GM21723 (cell line): ENCODE data around the gene ITGAE.
"Not testable (repeated sequence)": the region's sequence is repeated elsewhere in the genome, so short reads cannot be mapped to it uniquely, and the experiment has no call there.

Experiments
- ATAC-seq: cut with Tn5 transposase; IDR thresholded peaks from one replicate; pipeline ENCODE4 v1.9.1; 2021; ENCODE audit warnings: mild to moderate bottlenecking, moderate library complexity; ENCODE audit not compliant: unreplicated experiment

Gene ITGAE

DNA sequence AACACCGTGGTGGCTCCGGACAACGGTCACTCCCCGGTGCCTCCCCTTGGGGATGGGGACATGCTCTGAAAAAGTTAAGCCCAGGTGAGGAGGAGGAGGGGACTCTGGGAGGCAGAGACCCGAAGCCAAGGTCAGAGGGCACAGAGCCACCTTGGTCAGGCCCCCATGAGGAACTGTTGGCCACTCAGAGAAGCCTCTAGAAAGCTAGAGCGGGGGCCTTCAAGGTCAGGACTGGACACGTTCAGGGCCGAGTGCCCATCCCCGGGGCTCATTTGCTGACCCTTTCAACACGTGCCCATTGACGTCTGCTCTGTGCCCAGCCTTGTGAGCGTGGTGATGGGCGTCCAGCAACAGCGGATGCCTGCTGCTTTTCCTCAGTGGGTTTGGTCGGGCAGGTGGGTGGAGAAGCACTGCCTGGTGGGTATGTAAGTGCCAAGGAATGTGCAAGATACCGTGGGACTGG lies 39.0 kb downstream of the ITGAE start:
- ATAC-seq, result no peak

- ATAC-seq, result no peak
Observed at GRCh38 chr17:3761036-3761917, 39.7 kb downstream of the ITGAE start.

DNA sequence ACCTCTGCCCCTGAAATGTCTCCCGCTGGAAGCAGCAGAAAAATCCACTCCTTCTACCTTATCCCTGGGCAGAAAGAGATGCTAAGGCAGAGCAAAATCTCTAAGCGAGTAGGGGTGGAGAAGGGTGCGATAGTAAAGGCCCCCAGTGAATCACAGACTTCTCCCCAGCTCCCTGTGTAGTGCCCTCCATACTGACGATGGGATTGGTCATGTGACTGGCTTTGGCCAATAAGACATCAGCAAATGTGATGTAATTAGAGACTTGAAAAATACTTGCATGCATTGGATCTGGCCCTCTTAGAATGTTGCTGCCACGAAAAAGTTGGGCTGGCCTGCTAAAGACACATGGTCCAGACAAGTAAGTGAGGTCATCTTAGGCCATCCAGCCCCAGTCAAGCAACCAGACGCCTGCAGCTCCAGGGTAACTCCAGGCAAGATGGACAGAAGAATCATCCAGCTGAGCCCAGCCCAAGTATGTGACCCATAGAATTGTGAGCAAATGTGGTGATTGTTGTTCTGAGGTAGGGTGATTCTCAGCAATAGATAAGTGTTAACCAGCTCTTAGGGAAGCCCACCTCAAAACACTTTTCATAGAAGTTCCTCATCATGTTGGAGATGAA lies 41.3 kb downstream of the ITGAE start:
- no peak for ATAC-seq

GRCh38 chr17:3755335-3756030 lies 45.5 kb downstream of the ITGAE start:
- ATAC-seq, result no peak

- ATAC-seq, result no peak
Observed at GRCh38 chr17:3754458-3755334, 46.3 kb downstream of the ITGAE start.

DNA sequence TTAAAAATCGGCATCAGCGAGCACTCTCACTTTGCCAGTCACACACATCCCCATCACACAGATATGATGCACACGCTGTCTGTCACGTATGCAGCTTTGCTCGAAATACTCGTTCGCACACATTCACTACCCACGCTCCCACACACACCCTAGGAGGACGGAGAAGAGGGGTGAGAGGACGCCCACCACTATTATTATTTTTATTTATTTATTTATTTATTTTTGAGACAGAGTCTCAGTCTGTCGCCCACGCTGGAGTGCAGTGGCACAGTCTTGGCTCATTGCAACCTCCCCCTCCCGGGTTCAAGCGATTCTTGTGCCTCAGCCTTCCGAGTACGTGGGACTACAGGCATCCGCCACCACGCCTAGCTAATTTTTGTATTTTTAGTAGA lies 46.9 kb downstream of the ITGAE start:
- ATAC-seq, result no peak

- no peak for ATAC-seq
Observed at GRCh38 chr17:3753624-3754023, 47.4 kb downstream of the ITGAE start.

DNA sequence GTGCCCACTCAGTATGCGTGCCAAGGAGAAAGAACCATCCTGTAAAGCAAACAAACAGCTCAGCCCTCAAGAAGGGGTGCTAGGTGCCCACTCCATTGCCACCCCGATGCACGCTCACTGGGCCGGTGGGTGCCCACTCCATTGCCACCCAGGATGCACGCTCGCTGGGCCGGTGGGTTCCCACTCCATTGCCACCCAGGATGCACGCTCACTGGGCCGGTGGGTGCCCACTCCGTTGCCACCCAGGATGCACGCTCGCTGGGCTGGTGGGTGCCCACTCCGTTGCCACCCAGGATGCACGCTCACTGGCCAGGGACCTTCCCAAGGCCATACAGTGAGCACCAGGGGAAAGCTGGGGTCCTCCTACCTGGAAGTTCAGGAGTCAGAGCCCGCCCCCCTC lies 49.2 kb downstream of the ITGAE start:
- ATAC-seq, result no peak

- no peak for ATAC-seq
Observed at GRCh38 chr17:3750926-3751325, 50.1 kb downstream of the ITGAE start.

DNA sequence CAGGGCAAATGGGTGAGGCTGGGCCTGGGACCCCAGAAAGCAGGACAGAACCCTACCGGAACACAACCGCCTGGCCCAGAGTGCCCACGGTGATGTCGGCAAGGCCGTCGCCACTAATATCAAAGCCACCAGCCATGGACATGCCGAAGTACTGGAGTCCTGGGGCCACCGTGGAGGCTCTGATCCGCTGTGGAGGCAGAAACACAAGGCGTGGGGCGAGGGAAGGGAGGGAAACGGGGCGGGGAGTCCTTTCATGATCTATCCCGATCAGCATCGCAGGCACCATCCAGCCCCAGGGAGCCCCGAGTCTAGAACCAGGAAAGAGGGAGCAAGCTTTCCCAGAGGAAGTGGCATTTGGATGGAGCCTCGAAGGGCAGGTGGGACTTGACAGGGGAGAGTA lies 50.7 kb downstream of the ITGAE start:
- no peak for ATAC-seq

DNA sequence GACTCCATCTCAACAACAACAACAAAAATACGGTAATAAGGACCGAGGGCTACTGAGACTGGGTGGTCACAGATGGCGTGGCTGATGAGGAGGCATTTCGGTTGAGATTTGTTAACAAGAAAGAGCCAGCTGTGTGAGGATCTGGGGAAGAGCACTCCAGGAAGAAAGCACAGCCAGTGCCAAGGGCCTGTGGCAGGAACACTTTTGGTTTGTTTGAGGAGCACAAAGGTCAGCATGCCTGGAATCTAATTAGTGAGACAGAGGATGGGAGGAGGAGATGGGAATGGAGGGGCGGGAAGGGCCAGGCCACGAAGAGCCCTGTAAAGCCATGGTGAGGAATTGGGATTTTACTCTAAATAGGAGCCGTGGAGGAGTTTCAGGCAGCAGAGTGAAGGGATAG lies 52.4 kb downstream of the ITGAE start:
- ATAC-seq, result no peak

- ATAC-seq, result no peak
Observed at GRCh38 chr17:3747805-3748204, 53.2 kb downstream of the ITGAE start.

GRCh38 chr17:3745071-3745470 lies 55.9 kb downstream of the ITGAE start:
- ATAC-seq, result no peak

- no peak for ATAC-seq
Observed at GRCh38 chr17:3744014-3744413, 57.0 kb downstream of the ITGAE start.

DNA sequence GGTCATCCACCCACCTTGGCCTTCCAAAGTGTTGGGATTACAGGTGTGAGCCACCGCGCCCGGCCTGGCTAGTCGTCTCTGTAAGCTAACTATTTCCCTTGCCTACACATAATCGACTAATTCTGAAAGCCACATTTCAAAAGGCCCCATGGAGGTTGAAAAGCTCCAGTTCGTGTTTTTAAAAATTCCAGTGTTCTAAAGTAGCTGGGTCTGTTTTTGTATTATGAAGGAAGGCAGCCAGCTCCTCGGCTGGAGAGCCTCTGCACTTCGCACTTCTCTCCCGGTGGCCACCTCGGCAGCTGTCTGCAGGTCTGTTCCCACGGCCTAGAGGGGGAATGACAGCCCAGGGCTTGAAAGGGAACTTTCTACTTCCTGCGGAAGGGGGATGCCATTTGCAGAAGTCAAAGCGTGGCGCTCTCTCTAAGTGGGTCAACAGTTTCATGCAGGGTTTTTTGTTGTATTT lies 60.3 kb downstream of the ITGAE start:
- ATAC-seq, result no peak

DNA sequence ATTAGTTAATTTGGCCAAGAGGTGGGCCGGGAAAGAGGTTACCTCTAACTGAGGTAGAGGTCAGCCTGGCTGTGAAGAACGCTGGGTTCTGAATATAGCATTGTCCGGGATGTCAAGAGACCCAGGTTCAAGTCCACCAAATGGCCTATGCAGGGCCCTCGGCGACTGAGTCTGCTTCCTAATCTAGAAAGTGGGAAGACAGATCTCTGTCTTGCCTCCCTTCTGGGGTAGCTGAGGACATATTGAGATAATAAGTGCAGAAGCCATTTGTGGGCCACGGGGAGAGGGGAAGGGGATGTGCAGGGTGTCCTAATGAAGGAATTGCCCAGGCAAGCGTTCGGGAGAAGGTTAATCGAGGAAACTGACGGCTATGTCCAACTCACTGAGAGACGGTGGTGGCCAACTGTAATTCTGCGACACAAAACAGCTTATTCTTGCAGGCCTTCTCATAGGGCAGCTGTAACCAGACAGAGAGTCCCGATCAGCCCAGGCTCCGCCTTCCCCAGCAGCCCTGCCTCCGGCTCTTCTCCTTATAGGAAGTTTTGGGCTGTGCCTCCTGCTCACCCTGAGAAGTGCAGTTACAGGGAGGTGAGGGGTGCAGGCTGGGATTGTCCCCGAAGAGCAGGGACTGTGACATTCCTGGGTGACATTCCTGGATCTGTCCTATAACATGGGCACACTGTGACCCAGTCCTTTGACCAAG lies 61.4 kb downstream of the ITGAE start:
- ATAC-seq, result no peak

DNA sequence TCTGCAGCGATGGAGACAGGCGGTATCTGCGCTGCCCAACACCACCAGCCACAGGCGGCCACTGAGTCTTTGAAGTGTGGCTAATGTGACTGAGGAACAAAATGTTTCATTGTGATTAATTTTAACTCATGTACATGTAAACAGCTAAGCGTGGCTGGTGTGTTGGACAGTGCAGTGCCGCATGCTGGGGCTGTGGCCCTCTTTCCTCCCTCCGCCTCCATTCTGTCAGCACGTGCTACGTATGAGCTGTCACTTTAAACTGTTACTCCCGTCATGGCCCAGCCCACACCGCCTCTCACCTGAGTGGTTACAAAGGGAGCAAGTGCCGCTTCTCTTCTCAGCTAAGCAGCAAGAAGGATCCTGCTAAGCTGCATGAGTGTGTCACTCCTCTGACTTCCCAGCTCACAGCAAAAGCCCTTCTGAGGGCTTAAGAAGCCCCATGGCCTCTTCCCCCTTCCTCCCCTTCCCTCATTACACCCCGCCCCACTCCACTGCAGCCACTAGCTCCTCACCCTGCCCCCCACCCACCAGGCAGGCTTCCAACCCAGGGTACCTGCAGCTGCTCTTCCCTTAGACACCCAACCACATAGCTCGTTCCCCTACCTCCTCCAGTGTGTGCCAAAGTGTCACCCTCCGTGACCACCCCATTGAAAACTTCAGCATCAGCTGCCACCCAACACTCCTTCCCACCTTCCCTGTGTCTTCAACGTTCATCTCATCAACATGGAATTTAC lies 62.3 kb downstream of the ITGAE start:
- no peak for ATAC-seq

DNA sequence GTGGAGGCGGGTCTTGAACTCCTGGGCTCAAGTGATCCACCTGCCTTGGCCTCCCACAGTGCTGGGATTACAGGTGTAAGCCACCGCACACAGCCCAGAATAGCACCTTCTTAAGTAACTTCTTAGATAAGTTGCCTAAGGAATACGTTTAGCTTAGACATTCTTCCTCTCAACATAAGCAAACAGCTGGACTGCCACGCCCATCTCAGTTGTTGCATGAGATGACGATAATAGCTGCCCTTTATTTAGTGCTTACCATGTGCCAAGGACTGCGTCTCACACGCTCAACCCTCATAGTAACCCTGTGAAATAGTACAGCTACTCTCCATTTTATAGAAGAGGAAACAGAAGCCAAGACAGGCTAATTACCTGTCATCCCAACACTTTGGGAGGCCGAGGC lies 65.5 kb downstream of the ITGAE start:
- no peak for ATAC-seq

- not testable (repeated sequence) for ATAC-seq
Observed at GRCh38 chr17:3734911-3735276, 66.1 kb downstream of the ITGAE start.
